HG03025 (cell line): ENCODE data around the gene RTL5.

ENCODE experiments used
- ATAC-seq: cut with Tn5 transposase; IDR thresholded peaks from one replicate; pipeline ENCODE4 v1.9.1; 2021; ENCODE audit warnings: mild to moderate bottlenecking, moderate library complexity; ENCODE audit not compliant: unreplicated experiment, low FRiP score

RTL5 gene

DNA sequence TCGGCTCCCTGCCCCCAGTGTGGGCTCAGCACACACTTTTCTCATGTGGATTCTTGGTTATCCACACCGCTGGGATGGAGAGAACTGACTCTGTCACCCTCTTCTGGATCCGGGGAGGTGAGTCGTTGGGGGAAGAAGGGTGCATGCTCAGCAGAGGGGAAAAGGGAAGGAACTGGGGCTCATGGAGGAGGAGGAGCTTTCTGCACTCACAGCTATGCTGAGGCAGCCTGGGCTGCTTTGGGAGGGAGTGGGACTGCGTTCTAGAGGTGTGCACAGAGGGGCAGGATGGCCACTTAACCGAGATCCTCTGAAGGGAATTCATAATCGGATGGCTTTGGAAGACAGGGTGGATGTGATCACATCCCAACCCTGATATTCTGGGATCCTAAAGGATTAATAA, 51.6 kb downstream of the RTL5 start:
- ATAC-seq, result no peak

DNA sequence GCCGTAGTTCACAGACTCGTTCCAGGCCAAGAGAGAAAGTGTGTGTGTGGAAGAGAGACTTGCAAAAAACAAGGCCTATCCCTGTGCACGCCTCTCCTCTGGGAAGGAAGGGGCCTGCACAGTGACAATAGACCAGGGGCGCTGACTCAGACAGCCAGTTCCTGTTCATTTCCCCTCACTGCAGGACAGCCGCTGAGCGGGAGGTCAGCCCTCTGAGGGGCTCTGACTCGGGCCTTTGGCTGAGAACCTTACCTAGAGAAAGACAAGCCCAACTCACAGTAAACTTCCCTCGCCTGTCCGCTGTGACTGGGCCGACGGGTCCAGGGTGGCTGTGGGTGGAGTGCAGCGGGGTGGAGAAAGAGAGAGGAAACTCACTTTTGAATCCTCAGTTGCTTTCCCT, 52.1 kb downstream of the RTL5 start:
- ATAC-seq, result no peak

DNA sequence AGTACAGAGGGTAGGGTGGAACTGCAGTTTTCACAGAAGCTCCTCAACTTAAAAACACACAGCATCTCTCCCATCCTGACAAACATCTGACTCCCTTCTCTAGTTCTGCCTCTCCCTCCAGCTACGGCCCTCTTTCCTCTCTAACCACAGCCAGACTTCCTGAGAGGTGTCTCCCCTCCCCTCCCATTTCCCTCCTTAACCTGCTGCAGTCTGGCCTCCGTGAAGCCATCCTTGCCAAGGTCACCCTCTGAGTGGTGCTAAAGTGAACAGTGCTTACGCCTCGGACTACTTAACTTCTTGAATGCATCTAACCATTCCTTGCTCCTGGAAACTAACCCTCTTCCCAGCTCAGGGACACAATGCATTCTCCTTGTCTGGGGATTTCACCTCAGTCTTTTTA, 53.3 kb downstream of the RTL5 start:
- no peak for ATAC-seq
